ENCODE data around the gene NEGR1. TPM values are rescaled to one million over a fixed set of nuclear protein-coding genes. Genes with fewer than 3 reads are reported as not detected.
"Not testable (repeated sequence)": the region's sequence is repeated elsewhere in the genome, so short reads cannot be mapped to it uniquely, and the experiment has no call there.

Gene NEGR1
- total RNA-seq, 1 experiment from 2014 or later = 0.03 TPM

DNA sequence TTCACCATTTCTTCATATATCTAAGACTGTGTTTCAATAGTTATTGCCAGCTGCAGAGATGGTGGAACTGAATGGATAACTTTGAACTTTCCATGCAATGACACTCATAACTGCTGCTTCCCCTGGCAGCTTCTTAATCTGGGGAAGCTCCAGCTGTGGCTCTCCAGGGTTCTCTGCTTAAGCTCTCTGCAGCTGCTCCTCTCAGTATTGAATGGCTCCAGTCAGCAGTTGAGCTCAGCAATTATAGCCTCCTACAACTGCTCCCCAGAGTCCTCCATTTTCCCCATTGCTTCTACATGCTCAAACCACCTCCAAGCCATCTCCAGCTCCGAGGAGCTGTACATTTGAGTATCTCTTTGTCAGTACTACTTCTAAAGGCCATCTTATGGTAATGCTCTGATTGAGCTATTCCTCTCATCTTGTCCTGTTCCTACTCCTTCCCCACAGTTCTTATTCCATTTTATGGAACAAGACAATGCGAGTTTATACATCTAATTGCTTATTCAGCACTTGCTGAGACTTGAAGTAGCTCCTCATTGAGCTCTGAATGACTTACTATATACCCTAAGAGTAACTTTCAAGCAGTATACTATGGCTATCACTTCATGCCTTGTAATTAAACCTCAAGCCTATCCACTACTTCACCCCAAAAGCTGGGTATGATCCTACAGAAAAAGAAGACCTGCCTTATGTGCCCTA, 362.4 kb downstream of the NEGR1 start:
- in situ Hi-C loops (cut with HindIII; ENCODE audit: low pct_unique_long_range_greater_than_20kb, low sequenced_read_pairs) = no loop called here

DNA sequence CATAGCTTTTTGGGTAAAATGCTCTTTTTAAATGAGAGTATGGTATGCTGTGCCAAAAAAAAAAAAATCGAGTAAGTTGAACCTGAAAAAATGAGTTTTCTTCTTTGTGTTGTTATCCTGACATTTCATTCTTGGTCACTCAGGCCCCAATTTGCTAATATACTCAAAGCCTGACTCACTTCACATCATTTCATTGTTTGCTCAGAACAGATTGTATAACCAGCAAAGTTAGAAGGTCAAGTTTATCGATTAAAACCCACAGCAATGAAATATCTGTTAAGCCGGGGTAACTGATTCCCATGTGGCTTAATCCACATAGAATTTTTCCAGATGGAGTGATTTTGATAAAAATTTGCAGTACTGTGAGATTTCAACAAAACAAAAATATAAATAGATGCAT, 363.7 kb downstream of the NEGR1 start:
- DNase-seq (ENCODE audit: low read depth) = no peak
- in situ Hi-C loops (cut with HindIII; ENCODE audit: low pct_unique_long_range_greater_than_20kb, low sequenced_read_pairs) = no loop called here

More for the DNA sequence above, 362.4 kb downstream of the NEGR1 start:
- no peak for DNase-seq (ENCODE audit: low read depth)

DNA sequence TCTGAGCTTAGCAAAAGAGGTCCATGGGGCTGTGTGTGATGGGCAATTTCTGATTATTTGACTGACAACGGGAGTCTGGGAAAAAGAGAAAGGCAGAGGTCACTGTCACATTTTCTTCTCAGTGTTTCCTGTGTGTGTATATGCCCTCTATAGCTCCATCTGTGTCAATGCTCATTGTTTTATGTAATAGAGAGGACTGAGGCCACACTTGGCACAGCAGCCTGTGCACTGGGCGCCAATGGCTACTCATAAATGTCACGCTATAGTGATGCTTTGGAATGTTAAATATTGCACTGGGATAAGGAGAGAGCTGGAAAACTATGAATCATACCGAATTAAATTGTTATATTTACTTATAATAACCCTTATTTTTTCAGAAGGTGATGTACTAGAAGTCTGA, 365.4 kb downstream of the NEGR1 start:
- DNase-seq (ENCODE audit: low read depth) = no peak
- in situ Hi-C loops (cut with HindIII; ENCODE audit: low pct_unique_long_range_greater_than_20kb, low sequenced_read_pairs) = no loop called here

DNA sequence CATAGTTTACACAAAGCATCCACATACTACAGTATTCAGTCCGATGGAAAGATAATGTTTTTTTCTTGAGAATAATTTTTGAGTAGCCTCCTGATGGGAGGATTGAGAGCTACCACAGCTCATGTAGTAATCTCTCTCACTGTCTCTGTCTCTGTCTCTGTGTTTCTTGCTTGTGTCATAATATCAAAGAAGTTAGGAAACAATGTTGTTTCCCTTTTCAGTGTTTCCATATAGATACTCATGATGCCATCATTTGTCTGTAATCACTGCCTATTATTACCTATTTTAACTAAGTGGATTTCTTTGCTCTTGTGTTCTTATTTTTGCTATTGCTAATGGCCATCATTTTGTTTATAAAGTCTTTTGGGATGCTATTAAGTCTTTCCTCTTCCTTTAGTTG, 367.7 kb downstream of the NEGR1 start:
- DNase-seq (ENCODE audit: low read depth) = no peak
- in situ Hi-C loops (cut with HindIII; ENCODE audit: low pct_unique_long_range_greater_than_20kb, low sequenced_read_pairs) = no loop called here

DNA sequence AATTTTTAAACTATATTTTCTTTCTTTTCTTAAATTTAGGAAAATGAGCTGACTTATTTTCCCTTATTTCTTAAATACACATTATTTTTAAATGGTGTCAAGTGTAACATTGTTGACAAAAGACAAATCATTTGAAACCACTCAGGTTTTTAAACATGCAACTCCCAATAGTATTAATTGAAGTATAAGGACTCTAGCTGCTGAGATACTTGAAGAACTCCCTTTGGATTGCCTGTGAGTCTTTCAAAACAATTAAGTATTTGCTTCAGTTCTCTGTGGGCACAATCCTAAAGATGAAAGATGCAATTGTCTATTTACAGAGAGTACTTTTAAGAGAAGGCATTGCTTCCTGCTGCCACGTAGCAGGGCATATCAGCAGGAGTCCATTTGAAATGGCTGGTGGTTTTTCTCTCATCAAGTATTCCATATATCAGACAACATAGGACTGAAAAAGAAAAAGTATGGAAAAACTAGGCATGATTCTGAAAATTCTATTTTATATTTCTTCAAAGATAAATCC, 373.4 kb downstream of the NEGR1 start:
- in situ Hi-C loops (cut with HindIII; ENCODE audit: low pct_unique_long_range_greater_than_20kb, low sequenced_read_pairs) = no loop called here
- no peak for DNase-seq (ENCODE audit: low read depth)

DNA sequence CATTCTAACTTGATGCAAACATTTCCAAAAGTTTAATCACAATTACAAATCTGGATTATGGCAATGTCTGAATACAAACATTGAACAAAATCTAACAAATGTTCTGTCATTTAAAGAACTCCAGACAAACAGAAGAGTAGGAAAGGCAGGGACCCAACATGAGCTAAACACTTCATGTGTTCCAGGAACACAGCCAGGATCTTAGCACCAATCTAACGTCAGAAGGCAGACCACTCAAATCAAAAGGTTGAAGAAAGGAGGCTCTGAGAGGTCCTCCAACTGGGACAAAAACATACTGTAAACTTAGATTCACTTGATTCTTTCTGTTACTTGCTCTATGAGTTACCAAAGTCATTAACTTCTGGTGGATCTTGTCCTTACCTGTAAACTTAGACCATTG, 374.0 kb downstream of the NEGR1 start:
- in situ Hi-C loops (cut with HindIII; ENCODE audit: low pct_unique_long_range_greater_than_20kb, low sequenced_read_pairs) = no loop called here
- DNase-seq (ENCODE audit: low read depth) = no peak

DNA sequence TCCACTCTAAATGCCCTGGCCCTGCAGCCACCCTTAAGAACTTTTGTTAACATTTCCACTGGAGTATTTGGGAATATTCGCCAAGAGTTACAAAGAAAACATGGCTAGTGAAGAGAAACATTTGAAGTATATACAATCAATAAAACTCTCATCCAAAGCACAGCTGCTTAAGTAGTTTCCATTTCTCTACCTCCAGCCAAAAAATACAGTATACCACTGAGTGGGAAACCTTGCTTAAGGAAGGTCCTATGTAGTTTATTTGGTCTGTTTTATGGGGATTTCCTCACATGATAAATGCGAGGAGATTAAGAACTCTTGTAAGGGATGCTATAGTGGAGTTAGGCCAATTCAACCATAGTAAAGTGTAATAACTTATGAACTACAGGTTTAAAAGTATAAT, 382.5 kb downstream of the NEGR1 start:
- no peak for DNase-seq (ENCODE audit: low read depth)
- in situ Hi-C loops (cut with HindIII; ENCODE audit: low pct_unique_long_range_greater_than_20kb, low sequenced_read_pairs) = no loop called here

DNA sequence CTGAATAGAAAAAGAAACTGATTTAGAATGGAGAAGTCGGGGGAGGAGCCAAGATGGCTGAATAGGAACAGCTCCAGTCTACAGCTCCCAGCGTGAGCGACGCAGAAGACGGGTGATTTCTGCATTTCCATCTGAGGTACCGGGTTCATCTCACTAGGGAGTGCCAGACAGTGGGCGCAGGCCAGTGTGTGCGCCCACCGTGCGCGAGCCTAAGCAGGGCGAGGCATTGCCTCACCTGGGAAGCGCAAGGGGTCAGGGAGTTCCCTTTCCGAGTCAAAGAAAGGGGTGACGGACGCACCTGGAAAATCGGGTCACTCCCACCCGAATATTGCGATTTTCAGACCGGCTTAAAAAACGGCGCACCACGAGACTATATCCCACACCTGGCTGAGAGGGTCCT, 394.2 kb downstream of the NEGR1 start:
- in situ Hi-C loops (cut with HindIII; ENCODE audit: low pct_unique_long_range_greater_than_20kb, low sequenced_read_pairs); DNase-seq (ENCODE audit: low read depth): not testable (repeated sequence)

DNA sequence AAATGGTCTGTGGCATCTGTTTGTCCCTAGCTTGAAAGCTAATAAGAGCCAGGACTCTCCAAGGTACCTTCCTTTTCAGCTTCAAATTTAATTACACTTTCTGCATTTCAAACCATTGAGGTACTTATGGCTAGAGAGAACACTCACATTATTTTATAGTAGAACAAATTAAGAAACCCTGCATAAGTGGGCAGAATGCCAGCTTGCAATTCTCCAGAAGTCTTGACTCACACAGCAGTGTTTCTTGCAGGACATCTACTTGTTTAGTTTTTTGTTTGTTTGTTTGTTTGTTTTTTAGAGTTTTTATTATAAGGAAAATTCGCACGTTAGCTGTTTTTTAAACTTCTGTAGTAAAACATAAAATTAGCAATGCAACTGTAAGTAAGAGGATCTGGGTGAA, 397.2 kb downstream of the NEGR1 start:
- DNase-seq (ENCODE audit: low read depth) = no peak
- in situ Hi-C loops (cut with HindIII; ENCODE audit: low pct_unique_long_range_greater_than_20kb, low sequenced_read_pairs) = no loop called here

DNA sequence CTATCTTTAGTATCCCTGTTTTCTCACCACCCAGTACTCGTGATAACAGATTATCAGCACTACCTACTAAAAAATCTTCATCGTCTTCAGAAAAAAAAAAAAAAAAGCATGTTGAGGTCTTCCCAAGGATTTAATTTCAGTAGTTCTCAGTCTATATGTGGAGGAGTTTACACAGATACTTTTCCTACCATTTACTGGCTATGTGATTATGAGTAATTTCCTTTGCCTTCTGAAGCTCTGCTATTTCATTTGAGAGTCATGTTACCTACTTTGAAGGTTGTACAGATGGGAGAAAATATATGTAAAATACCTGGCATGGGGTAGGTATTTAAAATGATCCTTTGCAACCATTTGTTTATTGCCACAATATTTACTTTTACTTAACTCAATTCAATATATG, 399.7 kb downstream of the NEGR1 start:
- in situ Hi-C loops (cut with HindIII; ENCODE audit: low pct_unique_long_range_greater_than_20kb, low sequenced_read_pairs) = no loop called here
- no peak for DNase-seq (ENCODE audit: low read depth)

DNA sequence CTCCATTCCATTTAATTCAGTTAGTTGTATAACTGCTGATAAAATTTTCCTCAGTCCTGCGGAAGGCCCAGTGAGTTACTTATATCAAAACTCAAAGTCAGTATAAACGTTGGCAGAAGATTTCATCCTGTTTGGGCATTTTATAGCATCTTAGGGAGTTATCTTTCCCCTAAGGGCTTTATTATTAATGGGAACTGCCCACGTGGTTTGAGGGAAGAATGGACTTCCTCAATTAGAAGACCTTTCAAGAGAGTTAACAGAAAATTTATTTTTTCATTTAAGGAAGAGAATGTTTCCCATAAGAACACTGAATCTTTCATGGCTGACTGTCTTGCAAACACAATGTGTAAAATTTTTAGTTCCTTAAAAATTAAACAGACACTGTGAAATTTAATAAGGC, 400.1 kb downstream of the NEGR1 start:
- in situ Hi-C loops (cut with HindIII; ENCODE audit: low pct_unique_long_range_greater_than_20kb, low sequenced_read_pairs) = no loop called here
- no peak for DNase-seq (ENCODE audit: low read depth)

DNA sequence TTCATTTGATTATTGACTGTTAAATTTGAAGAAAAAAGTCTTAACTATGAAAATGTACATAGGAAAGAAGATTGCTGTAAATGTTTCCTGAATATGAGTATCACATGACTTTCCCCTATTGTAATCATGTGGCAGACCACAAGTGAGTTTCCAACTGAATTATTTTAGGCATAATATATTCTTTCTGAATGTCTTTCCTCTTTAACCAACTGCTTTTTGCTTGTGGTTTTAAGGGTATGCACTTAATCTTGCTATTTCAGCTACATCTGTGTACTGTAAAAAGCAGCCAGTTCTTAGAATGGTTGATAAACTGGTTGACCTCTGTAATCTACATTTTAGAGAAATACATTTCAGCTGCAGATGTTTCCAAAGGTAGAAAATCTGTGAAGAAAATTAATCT, 400.7 kb downstream of the NEGR1 start:
- in situ Hi-C loops (cut with HindIII; ENCODE audit: low pct_unique_long_range_greater_than_20kb, low sequenced_read_pairs) = no loop called here
- DNase-seq (ENCODE audit: low read depth) = no peak

DNA sequence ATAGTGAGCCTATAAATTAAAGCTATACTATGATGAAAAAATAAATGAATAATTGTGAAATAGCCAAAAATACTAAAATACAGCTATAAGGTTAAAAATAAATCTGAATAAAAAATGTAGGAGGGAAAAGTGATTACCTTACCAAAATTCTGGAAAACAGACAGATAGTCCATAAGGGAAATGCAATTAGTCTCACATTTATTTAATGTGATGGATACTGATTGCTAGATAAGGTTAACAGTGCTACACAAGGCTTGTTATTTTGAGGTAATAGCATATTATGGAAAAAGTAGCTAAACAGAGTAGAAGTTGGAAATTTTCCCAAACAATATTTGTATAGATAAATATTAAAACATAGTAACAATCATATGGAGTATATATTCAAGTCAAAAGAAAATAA, 413.0 kb downstream of the NEGR1 start:
- no peak for DNase-seq (ENCODE audit: low read depth)
- in situ Hi-C loops (cut with HindIII; ENCODE audit: low pct_unique_long_range_greater_than_20kb, low sequenced_read_pairs) = no loop called here

DNA sequence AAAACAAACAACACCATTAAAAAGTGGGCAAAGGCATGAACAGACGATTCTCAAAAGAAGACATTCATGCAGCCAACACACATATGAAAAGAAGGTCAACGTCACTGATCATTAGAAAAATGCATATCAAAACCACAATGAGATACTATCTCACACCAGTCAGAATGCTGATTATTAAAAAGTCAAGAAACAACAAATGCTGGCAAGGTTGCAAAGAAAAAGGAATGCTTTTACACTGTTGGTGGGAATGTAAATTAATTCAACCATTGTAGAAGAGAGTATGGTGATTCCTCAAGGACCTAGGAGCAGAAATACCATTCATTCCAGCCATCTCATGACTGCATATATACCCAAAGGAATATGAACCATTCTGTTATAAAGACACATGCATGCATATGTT, 419.6 kb downstream of the NEGR1 start:
- DNase-seq (ENCODE audit: low read depth) = no peak
- in situ Hi-C loops (cut with HindIII; ENCODE audit: low pct_unique_long_range_greater_than_20kb, low sequenced_read_pairs) = no loop called here

DNA sequence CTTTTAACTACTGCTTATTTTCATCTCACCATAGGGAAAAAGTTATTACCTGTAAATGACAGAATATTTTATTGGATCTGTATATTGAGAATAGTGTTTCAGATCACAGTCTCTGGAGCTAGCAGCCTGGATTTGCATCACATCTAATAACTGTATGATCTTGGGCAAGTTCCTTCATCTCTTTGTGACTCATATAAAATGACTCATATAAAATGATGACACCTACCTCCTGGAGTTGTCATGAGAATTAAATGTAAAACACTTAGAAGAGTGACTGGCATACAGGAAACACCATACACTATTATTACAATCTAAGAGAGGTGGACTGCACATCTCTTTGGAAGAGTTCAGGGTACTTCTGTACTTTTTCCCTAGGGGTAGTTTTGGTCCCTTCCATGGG, 421.3 kb downstream of the NEGR1 start:
- DNase-seq (ENCODE audit: low read depth) = no peak
- in situ Hi-C loops (cut with HindIII; ENCODE audit: low pct_unique_long_range_greater_than_20kb, low sequenced_read_pairs) = no loop called here

DNA sequence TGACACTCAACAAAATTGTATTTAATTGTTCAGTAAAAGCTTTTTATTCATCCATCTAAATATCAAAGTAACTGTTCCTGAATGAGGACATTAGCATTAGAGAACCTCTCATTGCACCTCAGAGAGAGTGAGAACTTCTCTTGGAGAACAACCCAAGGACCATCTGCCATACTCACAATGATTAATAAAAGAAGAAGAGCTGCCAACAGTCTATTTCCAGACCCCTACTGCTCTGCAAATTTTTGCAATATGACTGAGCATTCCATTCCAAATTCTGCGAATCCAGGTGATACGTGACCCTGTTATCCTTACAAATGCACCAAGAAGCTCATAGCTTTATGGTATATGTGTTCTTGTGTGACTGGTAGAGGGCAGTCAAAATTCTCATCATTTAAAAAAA, 422.5 kb downstream of the NEGR1 start:
- in situ Hi-C loops (cut with HindIII; ENCODE audit: low pct_unique_long_range_greater_than_20kb, low sequenced_read_pairs) = no loop called here
- DNase-seq (ENCODE audit: low read depth) = no peak

DNA sequence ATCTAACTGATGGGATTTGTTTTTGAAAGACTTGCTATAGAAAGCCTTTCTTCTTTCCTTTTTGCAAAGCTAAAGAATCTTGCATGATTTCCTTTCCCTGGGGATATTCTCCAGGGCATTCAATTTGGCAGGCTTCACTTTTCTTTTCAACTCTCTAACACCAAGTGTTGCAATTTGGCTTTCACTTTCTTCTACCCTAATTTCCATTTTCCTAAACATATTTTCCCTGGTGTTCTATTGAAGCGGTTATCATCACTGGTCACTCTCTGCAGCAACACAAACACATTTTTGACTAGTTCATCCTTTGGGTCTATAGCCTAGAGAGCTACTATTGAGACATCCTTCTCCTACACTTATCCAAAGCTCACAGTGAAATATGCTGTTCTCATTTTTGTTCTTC, 424.5 kb downstream of the NEGR1 start:
- in situ Hi-C loops (cut with HindIII; ENCODE audit: low pct_unique_long_range_greater_than_20kb, low sequenced_read_pairs) = no loop called here

DNA sequence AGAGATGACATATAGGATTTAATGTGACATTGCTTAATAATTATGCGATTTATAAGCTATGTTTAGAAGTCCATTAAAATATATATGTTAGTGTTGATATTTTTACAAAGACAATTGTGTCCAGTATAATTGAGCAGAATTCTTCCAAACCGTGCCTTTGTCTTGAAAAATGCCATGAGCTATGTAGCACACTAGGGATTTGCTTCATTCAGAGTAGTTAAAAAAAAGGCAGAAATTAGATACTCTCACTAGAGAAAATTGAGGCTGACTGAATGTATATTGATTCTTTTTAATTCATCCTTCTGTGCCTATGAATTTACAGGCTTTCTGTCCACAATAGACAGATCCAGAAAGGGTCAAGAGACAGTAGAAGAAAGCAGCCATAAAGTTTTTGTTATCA, 429.0 kb downstream of the NEGR1 start:
- in situ Hi-C loops (cut with HindIII; ENCODE audit: low pct_unique_long_range_greater_than_20kb, low sequenced_read_pairs) = no loop called here
- DNase-seq (ENCODE audit: low read depth) = no peak

More for the DNA sequence above, 424.5 kb downstream of the NEGR1 start:
- DNase-seq (ENCODE audit: low read depth) = no peak

DNA sequence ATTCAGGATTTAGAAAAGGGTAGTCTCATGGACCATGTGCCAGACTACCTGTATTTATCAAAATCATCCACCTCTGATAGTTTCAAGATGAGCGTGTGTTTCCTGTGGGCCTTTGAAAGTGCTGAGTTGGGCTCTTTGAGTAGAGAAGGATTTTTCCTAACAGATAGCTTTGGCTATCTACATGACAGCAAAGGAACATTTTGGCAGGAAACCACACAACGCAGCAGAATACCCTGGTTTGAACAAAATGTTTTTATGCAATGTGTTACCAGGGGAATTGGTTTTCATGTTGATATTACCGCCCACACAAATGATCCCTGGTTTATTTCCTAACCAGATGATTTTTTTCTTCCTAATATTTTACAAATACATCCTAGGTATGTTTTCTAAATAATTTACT, 431.4 kb downstream of the NEGR1 start:
- in situ Hi-C loops (cut with HindIII; ENCODE audit: low pct_unique_long_range_greater_than_20kb, low sequenced_read_pairs) = no loop called here
- no peak for DNase-seq (ENCODE audit: low read depth)

DNA sequence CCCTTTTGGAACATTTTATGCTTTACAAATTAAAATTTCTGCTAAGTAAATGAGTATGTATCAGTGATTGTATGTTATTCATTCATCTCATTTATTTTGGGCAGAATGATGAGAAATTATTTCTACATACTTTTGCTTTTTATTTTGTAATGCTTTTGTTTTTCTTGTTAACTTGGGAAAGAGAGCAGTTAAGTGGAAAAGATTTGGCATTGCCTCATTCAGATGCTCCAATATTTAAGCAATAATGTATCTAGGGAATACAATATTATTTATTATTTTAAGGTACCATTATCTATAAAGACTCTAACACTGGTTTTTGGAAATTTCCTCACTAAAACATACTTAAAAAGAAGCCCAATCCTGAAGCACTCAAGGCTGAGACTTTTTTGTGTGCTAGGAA, 431.8 kb downstream of the NEGR1 start:
- DNase-seq (ENCODE audit: low read depth) = no peak
- in situ Hi-C loops (cut with HindIII; ENCODE audit: low pct_unique_long_range_greater_than_20kb, low sequenced_read_pairs) = no loop called here

Measured in Caki2 (cell line).